ENCODE results near the gene MTCH2.

- TF ChIP-seq CTCF (conservative IDR thresholded peaks at IDR 0.05 in 1 of 2, IDR thresholded peaks at IDR 0.05 in 1 of 2; ENCODE audit: low read depth in 1 of 2, low read length in 2 of 2) (no peak), EZH2 (IDR thresholded peaks at IDR 0.05; ENCODE audit: low read length, missing control alignments) (no peak)
These were observed 45.8 kb upstream of the MTCH2 start for GRCh38 chr11:47688111-47688510.
